ENCODE results near the gene DLG5.

DLG5 gene

GRCh38 chr10:77819210-77820112 lies 107.1 kb downstream of the DLG5 start:
- DNase-seq (ENCODE audit: low read depth) = no peak

GRCh38 chr10:77818378-77818777 lies 108.2 kb downstream of the DLG5 start:
- DNase-seq (ENCODE audit: low read depth) = no peak

- no peak for DNase-seq (ENCODE audit: low read depth)
Measured at GRCh38 chr10:77817541-77817940, 109.0 kb downstream of the DLG5 start.

- no peak for DNase-seq (ENCODE audit: low read depth)
Measured at GRCh38 chr10:77816311-77816710, 110.2 kb downstream of the DLG5 start.

- no peak for DNase-seq (ENCODE audit: low read depth)
Measured at GRCh38 chr10:77812741-77813140, 113.8 kb downstream of the DLG5 start.

- no peak for DNase-seq (ENCODE audit: low read depth)
Measured at GRCh38 chr10:77811831-77812430, 114.6 kb downstream of the DLG5 start.

GRCh38 chr10:77810446-77811335 lies 115.9 kb downstream of the DLG5 start:
- no peak for DNase-seq (ENCODE audit: low read depth)

- no peak for DNase-seq (ENCODE audit: low read depth)
Measured at GRCh38 chr10:77809336-77809735, 117.2 kb downstream of the DLG5 start.

- DNase-seq (ENCODE audit: low read depth) = no peak
Measured at GRCh38 chr10:77807706-77808105, 118.8 kb downstream of the DLG5 start.

GRCh38 chr10:77806511-77807157 lies 119.9 kb downstream of the DLG5 start:
- DNase-seq (ENCODE audit: low read depth) = no peak

- no peak for DNase-seq (ENCODE audit: low read depth)
Measured at GRCh38 chr10:77805676-77806075, 120.9 kb downstream of the DLG5 start.

GRCh38 chr10:77804371-77804770 lies 122.2 kb downstream of the DLG5 start:
- DNase-seq (ENCODE audit: low read depth) = no peak

GRCh38 chr10:77801474-77802161 lies 124.9 kb downstream of the DLG5 start:
- peak; percentile 1 for DNase-seq (ENCODE audit: low read depth)

GRCh38 chr10:77800738-77801266 lies 125.8 kb downstream of the DLG5 start:
- no peak for DNase-seq (ENCODE audit: low read depth)

- DNase-seq (ENCODE audit: low read depth) = no peak
Measured at GRCh38 chr10:77800320-77800719, 126.2 kb downstream of the DLG5 start.

- DNase-seq (ENCODE audit: low read depth) = no peak
Measured at GRCh38 chr10:77799352-77799751, 127.2 kb downstream of the DLG5 start.

- DNase-seq (ENCODE audit: low read depth) = no peak
Measured at GRCh38 chr10:77798940-77799339, 127.6 kb downstream of the DLG5 start.

- DNase-seq (ENCODE audit: low read depth) = no peak
Measured at GRCh38 chr10:77796311-77796915, 130.1 kb downstream of the DLG5 start.

- no peak for DNase-seq (ENCODE audit: low read depth)
Measured at GRCh38 chr10:77795426-77796055, 131.0 kb downstream of the DLG5 start.

Data from stimulated activated CD4-positive, alpha-beta T cell treated with anti-CD3 and anti-CD28 coated beads, Interleukin-2, amount 100 ng/mL, for 4 hours (primary cell).